HEK293 (cell line): Measurements from ENCODE around the gene ERGIC1.
"Not testable (repeated sequence)": the region's sequence is repeated elsewhere in the genome, so short reads cannot be mapped to it uniquely, and the experiment has no call there.

Experiments used
- CTCF ChIA-PET: fragments of 350-600 bp; formaldehyde crosslinking; extraction: SDS; loops from one replicate; lab custom pipeline; 2021; ENCODE audit warnings: antibody characterized with exemption; lab: Yijun Ruan, JAX
- POLR2A ChIA-PET: fragments of 300-600 bp; formaldehyde crosslinking; extraction: SDS; loops from one replicate; lab custom pipeline; 2020; ENCODE audit warnings: antibody characterized with exemption, inconsistent platforms; lab: Yijun Ruan, JAX
- H3K27ac ChIP-seq: fragments of 200-500 bp; sonication (Bioruptor generic); 2 replicates; pipeline ENCODE4 v1.5.1; 2014; ENCODE audit warnings: low read depth, low read length, control low read depth, inconsistent platforms; ENCODE audit errors: extremely low read depth
- H3K36me3 ChIP-seq, 2 experiments: fragments of 200-500 bp in 1 of 2; sonication (Bioruptor generic) in 1 of 2; 1 replicate in 1 of 2; 2 replicates in 1 of 2; pipeline ENCODE4 v1.5.1; 2014 to 2017; ENCODE audit warnings: inconsistent platforms in 2 of 2, low read length in 2 of 2; ENCODE audit not compliant: control insufficient read depth in 2 of 2, insufficient read depth in 1 of 2
- H3K4me1 ChIP-seq: fragments of 200-500 bp; sonication (Bioruptor generic); 2 replicates; pipeline ENCODE4 v1.5.1; 2014; ENCODE audit warnings: mild to moderate bottlenecking, low read length, inconsistent platforms; ENCODE audit not compliant: control insufficient read depth, insufficient read depth
- H3K4me3 ChIP-seq: 2 replicates; pipeline ENCODE4 v1.5.1; 2011; ENCODE audit warnings: low read depth, mild to moderate bottlenecking, control low read depth, low read length, moderate library complexity
- H3K9me3 ChIP-seq: fragments of 200-500 bp; sonication (Bioruptor generic); 2 replicates; pipeline ENCODE4 v1.5.1; 2014; ENCODE audit warnings: low read depth, low read length, inconsistent platforms; ENCODE audit not compliant: control insufficient read depth, insufficient read depth
- GLI4 ChIP-seq: fragments of 450-650 bp; formaldehyde crosslinking; IDR thresholded peaks from 2 replicates; pipeline ENCODE4 v1.5.1; 2016; ENCODE audit warnings: missing biosample characterization, missing genetic modification characterization
- PRDM1 ChIP-seq: fragments of 450-650 bp; formaldehyde crosslinking; IDR thresholded peaks from 2 replicates; pipeline ENCODE4; 2016; ENCODE audit warnings: missing biosample characterization, missing genetic modification characterization
- ZNF157 ChIP-seq: fragments of 450-650 bp; formaldehyde crosslinking; IDR thresholded peaks from 2 replicates; pipeline ENCODE4 v1.5.1; 2016; ENCODE audit warnings: missing biosample characterization, missing genetic modification characterization
- ZNF175 ChIP-seq: fragments of 450-650 bp; formaldehyde crosslinking; IDR thresholded peaks from 2 replicates; pipeline ENCODE4 v1.5.1; 2016; ENCODE audit warnings: missing biosample characterization, missing genetic modification characterization
- ZNF248 ChIP-seq: fragments of 450-650 bp; formaldehyde crosslinking; IDR thresholded peaks from 2 replicates; pipeline ENCODE4 v1.5.1; 2017; ENCODE audit warnings: missing biosample characterization, missing genetic modification characterization
- ZNF416 ChIP-seq: fragments of 450-650 bp; formaldehyde crosslinking; IDR thresholded peaks from 2 replicates; pipeline ENCODE4 v1.5.1; 2016; ENCODE audit warnings: missing biosample characterization, missing genetic modification characterization
- ZNF544 ChIP-seq: fragments of 450-650 bp; formaldehyde crosslinking; IDR thresholded peaks from 2 replicates; pipeline ENCODE4 v1.5.0; 2017; ENCODE audit warnings: missing biosample characterization, missing genetic modification characterization
- ZNF561 ChIP-seq: fragments of 450-650 bp; IDR thresholded peaks from 2 replicates; pipeline ENCODE4 v1.5.1; 2018; ENCODE audit warnings: missing biosample characterization, missing genetic modification characterization, borderline replicate concordance
- TF ChIP-seq, protein P1 (sequence below): fragments of 450-650 bp; formaldehyde crosslinking; IDR thresholded peaks from 2 replicates; pipeline ENCODE4 v1.5.1; 2017; ENCODE audit warnings: missing biosample characterization, missing genetic modification characterization
- TF ChIP-seq, protein P2 (sequence below): fragments of 450-650 bp; formaldehyde crosslinking; conservative IDR thresholded peaks from 2 replicates; pipeline ENCODE4 v1.5.1; 2016; ENCODE audit warnings: low read depth, missing biosample characterization, missing genetic modification characterization
- TF ChIP-seq, protein P3 (sequence below): fragments of 450-650 bp; formaldehyde crosslinking; conservative IDR thresholded peaks from 2 replicates; pipeline ENCODE4 v1.5.1; 2016; ENCODE audit warnings: low read depth, missing biosample characterization, missing genetic modification characterization
- TF ChIP-seq, protein P4 (sequence below): IDR thresholded peaks from 2 replicates; pipeline ENCODE4 v1.6.1; 2011; ENCODE audit warnings: mild to moderate bottlenecking, low read depth, low read length, borderline replicate concordance

The ERGIC1 gene

DNA sequence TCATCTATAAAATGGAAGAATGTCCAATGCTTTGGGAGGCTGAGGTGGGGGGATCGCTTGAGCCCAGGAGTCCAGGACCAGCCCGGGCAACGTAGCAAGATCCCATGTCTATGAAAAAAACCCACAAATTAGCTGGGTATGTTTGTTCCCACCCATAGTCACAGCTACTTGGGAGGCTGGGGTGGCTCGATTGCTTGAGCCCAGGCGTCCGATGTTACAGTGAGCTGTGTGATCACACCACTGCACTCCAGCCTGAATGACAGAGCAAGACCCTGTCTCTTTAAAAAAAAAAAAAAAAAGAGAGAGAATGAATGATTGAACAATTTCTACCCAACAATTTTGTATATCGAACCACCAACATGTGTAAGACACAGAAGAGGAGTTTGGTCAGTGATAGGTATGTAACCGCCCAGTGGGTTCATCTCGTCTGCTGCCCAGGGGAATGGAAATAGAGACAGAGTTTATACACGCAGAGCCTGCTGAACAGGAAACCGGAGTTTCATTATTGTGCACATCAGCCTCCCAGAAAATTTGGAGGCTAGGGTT lies 26.2 kb upstream of the ERGIC1 start (continued):
- TF ChIP-seq, protein P1, sequence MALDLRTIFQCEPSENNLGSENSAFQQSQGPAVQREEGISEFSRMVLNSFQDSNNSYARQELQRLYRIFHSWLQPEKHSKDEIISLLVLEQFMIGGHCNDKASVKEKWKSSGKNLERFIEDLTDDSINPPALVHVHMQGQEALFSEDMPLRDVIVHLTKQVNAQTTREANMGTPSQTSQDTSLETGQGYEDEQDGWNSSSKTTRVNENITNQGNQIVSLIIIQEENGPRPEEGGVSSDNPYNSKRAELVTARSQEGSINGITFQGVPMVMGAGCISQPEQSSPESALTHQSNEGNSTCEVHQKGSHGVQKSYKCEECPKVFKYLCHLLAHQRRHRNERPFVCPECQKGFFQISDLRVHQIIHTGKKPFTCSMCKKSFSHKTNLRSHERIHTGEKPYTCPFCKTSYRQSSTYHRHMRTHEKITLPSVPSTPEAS (tag by site-specific recombination): no peak
- TF ChIP-seq, protein P2, sequence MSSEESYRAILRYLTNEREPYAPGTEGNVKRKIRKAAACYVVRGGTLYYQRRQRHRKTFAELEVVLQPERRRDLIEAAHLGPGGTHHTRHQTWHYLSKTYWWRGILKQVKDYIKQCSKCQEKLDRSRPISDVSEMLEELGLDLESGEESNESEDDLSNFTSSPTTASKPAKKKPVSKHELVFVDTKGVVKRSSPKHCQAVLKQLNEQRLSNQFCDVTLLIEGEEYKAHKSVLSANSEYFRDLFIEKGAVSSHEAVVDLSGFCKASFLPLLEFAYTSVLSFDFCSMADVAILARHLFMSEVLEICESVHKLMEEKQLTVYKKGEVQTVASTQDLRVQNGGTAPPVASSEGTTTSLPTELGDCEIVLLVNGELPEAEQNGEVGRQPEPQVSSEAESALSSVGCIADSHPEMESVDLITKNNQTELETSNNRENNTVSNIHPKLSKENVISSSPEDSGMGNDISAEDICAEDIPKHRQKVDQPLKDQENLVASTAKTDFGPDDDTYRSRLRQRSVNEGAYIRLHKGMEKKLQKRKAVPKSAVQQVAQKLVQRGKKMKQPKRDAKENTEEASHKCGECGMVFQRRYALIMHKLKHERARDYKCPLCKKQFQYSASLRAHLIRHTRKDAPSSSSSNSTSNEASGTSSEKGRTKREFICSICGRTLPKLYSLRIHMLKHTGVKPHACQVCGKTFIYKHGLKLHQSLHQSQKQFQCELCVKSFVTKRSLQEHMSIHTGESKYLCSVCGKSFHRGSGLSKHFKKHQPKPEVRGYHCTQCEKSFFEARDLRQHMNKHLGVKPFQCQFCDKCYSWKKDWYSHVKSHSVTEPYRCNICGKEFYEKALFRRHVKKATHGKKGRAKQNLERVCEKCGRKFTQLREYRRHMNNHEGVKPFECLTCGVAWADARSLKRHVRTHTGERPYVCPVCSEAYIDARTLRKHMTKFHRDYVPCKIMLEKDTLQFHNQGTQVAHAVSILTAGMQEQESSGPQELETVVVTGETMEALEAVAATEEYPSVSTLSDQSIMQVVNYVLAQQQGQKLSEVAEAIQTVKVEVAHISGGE (tag by site-specific recombination): no peak
- no peak for TF ChIP-seq ZNF544
- TF ChIP-seq, protein P3, sequence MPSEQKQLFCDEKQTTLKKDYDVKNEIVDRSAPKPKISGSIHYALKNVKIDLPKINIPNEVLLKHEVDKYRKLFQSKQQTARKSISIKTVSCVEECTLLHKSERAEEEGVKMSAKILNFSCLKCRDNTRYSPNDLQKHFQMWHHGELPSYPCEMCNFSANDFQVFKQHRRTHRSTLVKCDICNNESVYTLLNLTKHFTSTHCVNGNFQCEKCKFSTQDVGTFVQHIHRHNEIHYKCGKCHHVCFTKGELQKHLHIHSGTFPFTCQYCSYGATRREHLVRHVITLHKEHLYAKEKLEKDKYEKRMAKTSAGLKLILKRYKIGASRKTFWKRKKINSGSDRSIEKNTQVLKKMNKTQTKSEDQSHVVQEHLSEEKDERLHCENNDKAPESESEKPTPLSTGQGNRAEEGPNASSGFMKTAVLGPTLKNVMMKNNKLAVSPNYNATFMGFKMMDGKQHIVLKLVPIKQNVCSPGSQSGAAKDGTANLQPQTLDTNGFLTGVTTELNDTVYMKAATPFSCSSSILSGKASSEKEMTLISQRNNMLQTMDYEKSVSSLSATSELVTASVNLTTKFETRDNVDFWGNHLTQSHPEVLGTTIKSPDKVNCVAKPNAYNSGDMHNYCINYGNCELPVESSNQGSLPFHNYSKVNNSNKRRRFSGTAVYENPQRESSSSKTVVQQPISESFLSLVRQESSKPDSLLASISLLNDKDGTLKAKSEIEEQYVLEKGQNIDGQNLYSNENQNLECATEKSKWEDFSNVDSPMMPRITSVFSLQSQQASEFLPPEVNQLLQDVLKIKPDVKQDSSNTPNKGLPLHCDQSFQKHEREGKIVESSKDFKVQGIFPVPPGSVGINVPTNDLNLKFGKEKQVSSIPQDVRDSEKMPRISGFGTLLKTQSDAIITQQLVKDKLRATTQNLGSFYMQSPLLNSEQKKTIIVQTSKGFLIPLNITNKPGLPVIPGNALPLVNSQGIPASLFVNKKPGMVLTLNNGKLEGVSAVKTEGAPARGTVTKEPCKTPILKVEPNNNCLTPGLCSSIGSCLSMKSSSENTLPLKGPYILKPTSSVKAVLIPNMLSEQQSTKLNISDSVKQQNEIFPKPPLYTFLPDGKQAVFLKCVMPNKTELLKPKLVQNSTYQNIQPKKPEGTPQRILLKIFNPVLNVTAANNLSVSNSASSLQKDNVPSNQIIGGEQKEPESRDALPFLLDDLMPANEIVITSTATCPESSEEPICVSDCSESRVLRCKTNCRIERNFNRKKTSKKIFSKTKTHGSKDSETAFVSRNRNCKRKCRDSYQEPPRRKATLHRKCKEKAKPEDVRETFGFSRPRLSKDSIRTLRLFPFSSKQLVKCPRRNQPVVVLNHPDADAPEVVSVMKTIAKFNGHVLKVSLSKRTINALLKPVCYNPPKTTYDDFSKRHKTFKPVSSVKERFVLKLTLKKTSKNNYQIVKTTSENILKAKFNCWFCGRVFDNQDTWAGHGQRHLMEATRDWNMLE (tag by site-specific recombination): no peak

DNA sequence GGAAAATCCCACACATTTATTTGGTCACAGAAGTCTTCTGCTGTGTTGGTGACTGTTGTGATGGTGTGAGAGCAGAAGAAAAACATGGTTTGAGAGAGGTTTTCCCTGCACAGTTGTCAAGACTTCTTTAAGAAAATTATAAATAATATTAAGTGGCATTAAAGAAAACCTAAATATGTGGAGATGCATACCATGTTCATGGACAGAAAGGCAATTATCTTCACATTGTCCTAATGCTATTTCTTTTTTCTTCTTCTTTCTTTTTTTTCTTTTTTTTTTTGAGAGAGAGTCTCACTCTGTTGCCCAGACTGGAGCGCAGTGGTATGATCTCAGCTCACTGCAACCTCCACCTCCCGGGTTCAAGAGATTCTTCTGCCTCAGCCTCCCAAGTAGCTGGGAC lies 24.3 kb upstream of the ERGIC1 start:
- no peak overlapping the region for H3K27ac ChIP-seq
- no peak overlapping the region for H3K4me3 ChIP-seq
- ChIA-PET CTCF (interaction anchor here (0.6 to 1.1 kb wide), 2 partner anchors 35 to 37 kb away, joined by 3 read pairs; no protein-coding TSS in a partner anchor), POLR2A (interaction anchor here (0.6 kb wide), 2 partner anchors 65 to 150 kb away, joined by 3 read pairs; partner anchors contain the start of gene RPL26L1)
- H3K36me3 ChIP-seq: no peaks in the 10 kb centered on the region
- no peaks in the 10 kb centered on the region for H3K4me1 ChIP-seq
- TF ChIP-seq ZNF248 (tag by site-specific recombination) (peak; percentile 93; the same call in 1 of the 2 replicates), PRDM1 (tag by site-specific recombination) (no peak), ZNF561 (tag by site-specific recombination) (no peak), ZNF175 (tag by site-specific recombination) (no peak), ZNF157 (tag by site-specific recombination) (no peak), GLI4 (tag by site-specific recombination) (no peak), ZNF416 (tag by site-specific recombination) (no peak)
- TF ChIP-seq, protein P4, sequence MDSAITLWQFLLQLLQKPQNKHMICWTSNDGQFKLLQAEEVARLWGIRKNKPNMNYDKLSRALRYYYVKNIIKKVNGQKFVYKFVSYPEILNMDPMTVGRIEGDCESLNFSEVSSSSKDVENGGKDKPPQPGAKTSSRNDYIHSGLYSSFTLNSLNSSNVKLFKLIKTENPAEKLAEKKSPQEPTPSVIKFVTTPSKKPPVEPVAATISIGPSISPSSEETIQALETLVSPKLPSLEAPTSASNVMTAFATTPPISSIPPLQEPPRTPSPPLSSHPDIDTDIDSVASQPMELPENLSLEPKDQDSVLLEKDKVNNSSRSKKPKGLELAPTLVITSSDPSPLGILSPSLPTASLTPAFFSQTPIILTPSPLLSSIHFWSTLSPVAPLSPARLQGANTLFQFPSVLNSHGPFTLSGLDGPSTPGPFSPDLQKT: no peak
- H3K9me3 ChIP-seq: no peaks in the 10 kb centered on the region

DNA sequence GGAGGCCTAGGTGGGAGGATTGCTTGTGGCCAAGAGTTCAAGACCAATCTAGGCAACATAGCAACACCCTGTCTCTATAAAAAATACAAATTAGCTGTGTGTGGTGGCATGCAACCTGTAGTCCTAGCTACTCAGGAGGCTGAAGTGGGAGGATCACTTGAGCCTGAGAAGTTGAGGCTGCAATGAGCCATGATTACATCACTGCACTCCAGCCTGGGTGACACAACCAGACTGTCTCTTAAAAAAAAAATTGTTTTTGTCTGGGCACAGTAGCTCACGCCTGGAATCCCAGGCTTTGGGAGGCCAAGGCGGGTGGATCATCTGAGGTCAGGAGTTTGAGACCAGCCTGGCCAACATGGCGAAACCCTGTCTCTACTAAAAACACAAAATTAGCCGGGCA lies 23.1 kb upstream of the ERGIC1 start:
- POLR2A ChIA-PET, H3K4me3 ChIP-seq, H3K9me3 ChIP-seq, H3K36me3 ChIP-seq, H3K4me1 ChIP-seq, H3K27ac ChIP-seq: not testable (repeated sequence)
- CTCF ChIA-PET: interaction anchor here (0.6 to 1.8 kb wide), 3 partner anchors 38 to 107 kb away, joined by 3 to 7 read pairs (median 4); no protein-coding TSS in a partner anchor
